Astrocyte of the spinal cord (primary cell): Measurements from ENCODE around the gene NINJ1.

Experiments used
- DNase-seq: peaks from one replicate; pipeline ENCODE4 v3.0.0; 2011; ENCODE audit warnings: low read depth, low spot score
- H3K4me3 ChIP-seq: 2 replicates; pipeline ENCODE4 v1.5.1; 2011; ENCODE audit warnings: low read depth, mild to moderate bottlenecking, low read length, moderate library complexity
- CTCF ChIP-seq: IDR thresholded peaks from 2 replicates; pipeline ENCODE4 v1.5.1; 2012; ENCODE audit warnings: low read depth, mild to moderate bottlenecking, low read length, inconsistent platforms
- in situ Hi-C: cut with HindIII; loops from 2 replicates; pipeline ENCODE4 v1.10.0; 2017; ENCODE audit warnings: low sequenced_read_pairs

NINJ1 gene

DNA sequence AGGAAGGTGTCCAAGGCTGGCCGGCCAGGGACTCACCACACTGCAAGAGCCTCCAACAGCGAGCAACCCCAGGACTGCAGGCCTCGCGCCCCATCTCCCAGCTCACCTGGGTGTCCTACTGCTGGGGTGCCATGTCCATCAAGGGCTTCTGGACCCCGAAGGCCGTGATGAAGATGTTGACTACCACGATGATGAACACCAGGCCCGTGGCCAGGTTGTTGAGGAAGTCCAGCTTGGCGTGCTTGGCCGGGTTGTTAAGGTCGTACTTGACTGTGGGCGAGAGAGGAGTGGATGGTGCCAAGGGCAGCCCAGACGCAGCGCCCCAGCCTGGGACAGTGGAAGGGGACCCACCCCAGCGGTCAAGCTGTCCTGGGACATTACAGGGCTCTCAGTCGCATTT is 9.3 kb downstream of the NINJ1 start:
- no peak for DNase-seq
- H3K4me3 ChIP-seq: no peak overlapping the region
- in situ Hi-C loops: no loop called here
- no peak for TF ChIP-seq CTCF

GRCh38 chr9:93123561-93124283 is 10.3 kb downstream of the NINJ1 start:
- no peak for DNase-seq
- TF ChIP-seq CTCF: no peak
- no peak overlapping the region for H3K4me3 ChIP-seq
- in situ Hi-C loops: no loop called here

- in situ Hi-C loops: no loop called here
- no peak for TF ChIP-seq CTCF
- H3K4me3 ChIP-seq: no peak overlapping the region
- DNase-seq: no peak
These were observed 11.3 kb downstream of the NINJ1 start for GRCh38 chr9:93122721-93123221.

- TF ChIP-seq CTCF: no peak
- no peak overlapping the region for H3K4me3 ChIP-seq
- DNase-seq: no peak
- in situ Hi-C loops: no loop called here
These were observed 12.5 kb downstream of the NINJ1 start for GRCh38 chr9:93121316-93122241.

DNA sequence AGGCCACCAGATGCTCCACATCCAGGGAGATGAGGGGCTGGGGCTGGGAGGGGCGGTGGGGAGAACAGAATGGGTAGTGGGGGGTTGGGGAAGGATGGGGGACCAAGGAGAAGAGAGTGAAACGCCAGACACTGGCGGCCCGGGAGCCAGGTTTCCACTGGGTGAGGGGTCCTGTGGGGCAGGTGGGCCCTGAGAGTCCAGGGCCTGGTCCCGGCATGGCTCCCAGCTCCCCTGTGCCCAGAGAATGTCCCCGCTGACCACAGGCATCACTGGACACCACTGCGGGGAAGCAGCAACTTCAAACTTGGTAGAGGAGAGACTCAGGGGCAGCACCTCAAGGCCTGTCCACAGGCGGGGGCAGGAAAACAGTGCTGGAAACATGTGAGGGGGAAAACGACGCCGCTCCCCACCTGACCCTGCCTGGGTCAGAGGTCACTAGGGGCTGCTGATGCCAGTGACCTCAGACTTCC is 13.2 kb downstream of the NINJ1 start:
- in situ Hi-C loops: no loop called here
- no peak for TF ChIP-seq CTCF
- no peak for DNase-seq
- H3K4me3 ChIP-seq: no peak overlapping the region

GRCh38 chr9:93119953-93120845 is 13.9 kb downstream of the NINJ1 start:
- DNase-seq: peak; percentile 95
- in situ Hi-C loops: no loop called here
- no peak overlapping the region for H3K4me3 ChIP-seq
- peak; percentile 56 for TF ChIP-seq CTCF
